Transverse colon (tissue), 4 donors: ENCODE results near the gene TMEM59L. TPM values are rescaled to one million over a fixed set of nuclear protein-coding genes. Genes with fewer than 3 reads are reported as not detected.

ENCODE experiments used
- DNase-seq: peaks from one replicate; pipeline ENCODE4 v3.0.0-alpha.2; 2019
- H3K27ac ChIP-seq, 4 donors: fragments of 200-600 bp; sonication (generic); 2 replicates each; pipeline ENCODE4 v1.5.1; 2016 to 2018; ENCODE audit warnings: inconsistent platforms in 4 of 4
- H3K27me3 ChIP-seq: fragments of 200-600 bp; sonication (generic); 2 replicates; pipeline ENCODE4 v1.5.1; 2017; ENCODE audit warnings: inconsistent platforms
- H3K36me3 ChIP-seq, 4 donors: fragments of 200-600 bp; sonication (generic); 2 replicates each; pipeline ENCODE4 v1.5.1; 2017 to 2019; ENCODE audit warnings: inconsistent platforms in 4 of 4
- H3K4me1 ChIP-seq, 4 donors: fragments of 200-600 bp; sonication (generic); 2 replicates each; pipeline ENCODE4 v1.5.1; 2017 to 2020; ENCODE audit warnings: inconsistent platforms in 4 of 4
- H3K4me3 ChIP-seq, 4 donors: fragments of 200-600 bp; sonication (generic); 1 replicate in 1 of 4; 2 replicates in 3 of 4; pipeline versions ENCODE4 v1.5.1 to v1.6.1; 2017 to 2019; ENCODE audit warnings: inconsistent platforms in 4 of 4
- H3K9me3 ChIP-seq, 2 donors: fragments of 200-600 bp; sonication (generic); 2 replicates each; pipeline ENCODE4 v1.5.1; 2017 to 2019; ENCODE audit warnings: inconsistent platforms in 2 of 2
- CTCF ChIP-seq, 5 experiments: fragments of 200-600 bp in 3 of 5; fragments of 450-650 bp in 2 of 5; sonication (generic) in 3 of 5; IDR thresholded peaks; 1 replicate in 2 of 5; 2 replicates in 3 of 5; pipeline ENCODE4 v1.5.1; 2016 to 2017; ENCODE audit warnings: antibody characterized with exemption in 5 of 5, inconsistent platforms in 3 of 5, mild to moderate bottlenecking in 2 of 5, moderate library complexity in 1 of 5
- EP300 ChIP-seq: sonication (generic); formaldehyde crosslinking; IDR thresholded peaks from one replicate; pipeline ENCODE4 v1.6.1; 2017; ENCODE audit warnings: antibody characterized with exemption, low read depth
- POLR2A ChIP-seq: fragments of 450-650 bp; IDR thresholded peaks from one replicate; pipeline ENCODE4 v1.6.1; 2016; ENCODE audit warnings: antibody characterized with exemption, mild to moderate bottlenecking, moderate library complexity
- POLR2AphosphoS5 ChIP-seq, 3 donors: sonication (generic); formaldehyde crosslinking; IDR thresholded peaks; one replicate each; pipeline ENCODE4 v1.6.1; 2016; ENCODE audit warnings: antibody characterized with exemption in 3 of 3
- WGBS, 2 donors: methylation state at CpG; one replicate each; pipeline ENCODE4 v1.1.5; 2018; ENCODE audit warnings: low coverage in 1 of 2; 5-methylcytosine and 5-hydroxymethylcytosine counted together
- in situ Hi-C, 4 donors: fragments of 200-750 bp; cut with MboI; loops; one replicate each; pipeline versions ENCODE4 v1.15.0 to v1.15.1; 2017; ENCODE audit warnings: low sequenced_read_pairs in 3 of 4, low pct_ligation_motif_present in 1 of 4, low pct_unique_long_range_greater_than_20kb in 1 of 4
- intact Hi-C: fragments of 100-400 bp; cut with DNase I; formaldehyde crosslinking; loops from one replicate; pipeline ENCODE4 v1.15.1; 2023; ENCODE audit warnings: low total_unique reads
- total RNA-seq, 4 donors: library from RNA; depleted of rRNA; stranded (reverse); fragments of >200 nt; gene quantifications; one replicate each; pipeline ENCODE4 v1.1.0, GENCODE V29; 2016

TMEM59L gene
- total RNA-seq, 4 donors from 2014 or later: 0.48 to 21.7 (median 8.6) TPM

- H3K27ac ChIP-seq: no peak overlapping the region
- H3K36me3 ChIP-seq: no peaks in the 10 kb centered on the region
- H3K9me3 ChIP-seq: no peaks in the 10 kb centered on the region
- intact Hi-C loops (no loop called here), in situ Hi-C loops (loop anchor here in 1 of 4 donors (25.0 kb wide), 1 partner anchor 194 kb away; no protein-coding TSS in a partner anchor)
- TF ChIP-seq CTCF (IDR thresholded peaks at IDR 0.05): no peak
- TF ChIP-seq POLR2AphosphoS5 (IDR thresholded peaks at IDR 0.05): no peak
- no peak for TF ChIP-seq POLR2A
- TF ChIP-seq EP300: no peak
- no peak overlapping the region for H3K4me3 ChIP-seq
- peaks cover 0 to 3% (median under 1%) of the 10 kb centered on the region in 4 donors for H3K4me1 ChIP-seq
- 76 to 89% methylated on average over 2 to 12 of the region's 13 CpGs for WGBS, 2 donors
- DNase-seq: no peak
- H3K27me3 ChIP-seq: peaks cover 49% of the 10 kb centered on the region
Measured at GRCh38 chr19:18618236-18618635, 5.6 kb downstream of the TMEM59L start.

- TF ChIP-seq POLR2AphosphoS5 (IDR thresholded peaks at IDR 0.05) (no peak), CTCF (IDR thresholded peaks at IDR 0.05) (no peak), POLR2A (no peak), EP300 (no peak)
- in situ Hi-C loops: loop anchor here in 1 of 4 donors (25.0 kb wide), 1 partner anchor 192 kb away; no protein-coding TSS in a partner anchor
Measured at GRCh38 chr19:18620311-18620710, 7.6 kb downstream of the TMEM59L start.

GRCh38 chr19:18620902-18621301 is 8.2 kb downstream of the TMEM59L start:
- H3K9me3 ChIP-seq: no peaks in the 10 kb centered on the region
- WGBS, 2 donors: 71% methylated on average over 7 of the region's 7 CpGs; no CpG with 5 or more reads in 1 of the 2 donors
- H3K27ac ChIP-seq: no peak overlapping the region
- no peak for DNase-seq
- H3K27me3 ChIP-seq: peaks cover 23% of the 10 kb centered on the region
- in situ Hi-C loops (loop anchor here in 1 of 4 donors (25.0 kb wide), 1 partner anchor 191 kb away; no protein-coding TSS in a partner anchor), intact Hi-C loops (no loop called here)
- H3K36me3 ChIP-seq: no peaks in the 10 kb centered on the region
- no peak overlapping the region for H3K4me3 ChIP-seq
- no peaks in the 10 kb centered on the region for H3K4me1 ChIP-seq
- TF ChIP-seq POLR2A: no peak
- TF ChIP-seq POLR2AphosphoS5 (IDR thresholded peaks at IDR 0.05): no peak
- TF ChIP-seq CTCF (IDR thresholded peaks at IDR 0.05): no peak

More at GRCh38 chr19:18620311-18620710, 7.6 kb downstream of the TMEM59L start:
- H3K4me1 ChIP-seq: no peaks in the 10 kb centered on the region
- H3K4me3 ChIP-seq: no peak overlapping the region
- H3K9me3 ChIP-seq: no peaks in the 10 kb centered on the region
- no peak for DNase-seq
- 90% methylated on average over 10 of the region's 10 CpGs; no CpG with 5 or more reads in 1 of the 2 donors for WGBS, 2 donors
- H3K27ac ChIP-seq: no peak overlapping the region
- H3K36me3 ChIP-seq: no peaks in the 10 kb centered on the region
- intact Hi-C loops: no loop called here
- H3K27me3 ChIP-seq: peaks cover 29% of the 10 kb centered on the region

GRCh38 chr19:18626906-18627305 is 14.2 kb downstream of the TMEM59L start:
- Histone ChIP-seq H3K4me3 (no peak overlapping the region), H3K36me3 (no peaks in the 10 kb centered on the region), H3K27me3 (peaks cover 10% of the 10 kb centered on the region), H3K27ac (no peak overlapping the region), H3K4me1 (no peaks in the 10 kb centered on the region), H3K9me3 (no peaks in the 10 kb centered on the region)
- intact Hi-C loops: no loop called here
- in situ Hi-C loops: no loop called here
- DNase-seq: no peak
- WGBS, 2 donors: 63% methylated on average over 2 of the region's 2 CpGs; no CpG with 5 or more reads in 1 of the 2 donors
- TF ChIP-seq POLR2AphosphoS5 (IDR thresholded peaks at IDR 0.05): no peak
- TF ChIP-seq POLR2A: no peak
- no peak for TF ChIP-seq EP300
- no peak for TF ChIP-seq CTCF (IDR thresholded peaks at IDR 0.05)
